IMR-90 (cell line): ENCODE results near the gene CTDSPL. TPM values are rescaled to one million over a fixed set of nuclear protein-coding genes. Genes with fewer than 3 reads are reported as not detected.

Source experiments
- ATAC-seq: fragments of 200-7000 bp; cut with Tn5 transposase; 2 replicates; pipeline ENCODE4 v1.9.1; 2020; ENCODE audit warnings: low read depth, mild to moderate bottlenecking, moderate library complexity
- BruUV-seq: library from RNA; stranded (reverse); fragments of 400-500 nt; replicated peaks from 2 replicates; lab custom pipeline; 2021; lab: Mats Ljungman, UMichigan
- CTCF ChIA-PET: fragments of 300-600 bp; formaldehyde crosslinking; extraction: SDS; loops from one replicate; lab custom pipeline; 2021; ENCODE audit warnings: antibody characterized with exemption; lab: Yijun Ruan, JAX
- POLR2A ChIA-PET: fragments of 300-600 bp; sonication (Branson Sonifier 250); formaldehyde crosslinking; loops from one replicate; lab custom pipeline; 2022; ENCODE audit warnings: antibody characterized with exemption; ENCODE audit not compliant: unreplicated experiment; lab: Charles Lee
- DNase-seq: peaks from one replicate; pipeline ENCODE4 v3.0.0; 2013
- H2AFZ ChIP-seq: replicated peaks from 2 replicates; pipeline ENCODE3; 2013; ENCODE audit warnings: low read length, mild to moderate bottlenecking; ENCODE audit not compliant: poor library complexity
- H2AK5ac ChIP-seq: 2 replicates; pipeline ENCODE4 v1.6.1; 2013; ENCODE audit warnings: low read depth, low read length, inconsistent platforms
- H2AK9ac ChIP-seq: replicated peaks from 2 replicates; pipeline ENCODE3; 2013; ENCODE audit warnings: mild to moderate bottlenecking, low read depth, low read length, moderate library complexity; ENCODE audit not compliant: poor library complexity
- H2BK120ac ChIP-seq: 2 replicates; pipeline ENCODE4 v1.6.1; 2013; ENCODE audit warnings: low read depth, low read length, inconsistent platforms
- H2BK15ac ChIP-seq: 3 replicates; pipeline ENCODE4 v1.6.1; 2013; ENCODE audit warnings: low read depth, low read length, inconsistent platforms
- H2BK20ac ChIP-seq: 2 replicates; pipeline ENCODE4 v1.6.1; 2013; ENCODE audit warnings: low read depth, mild to moderate bottlenecking, inconsistent platforms, low read length, moderate library complexity
- H2BK5ac ChIP-seq: 2 replicates; pipeline ENCODE4 v1.6.1; 2013; ENCODE audit warnings: mild to moderate bottlenecking, low read depth, low read length, inconsistent platforms; ENCODE audit not compliant: poor library complexity, severe bottlenecking
- H3K14ac ChIP-seq: replicated peaks from 2 replicates; pipeline ENCODE4 v1.6.1; 2013; ENCODE audit warnings: low read depth, low read length, inconsistent platforms
- H3K18ac ChIP-seq: 2 replicates; pipeline ENCODE4 v1.6.1; 2013; ENCODE audit warnings: low read depth, low read length, control low read depth
- H3K23ac ChIP-seq: 2 replicates; pipeline ENCODE4 v1.6.1; 2013; ENCODE audit warnings: low read depth, low read length, inconsistent platforms
- H3K27ac ChIP-seq: 2 replicates; pipeline ENCODE4 v1.5.1; 2013; ENCODE audit warnings: mild to moderate bottlenecking, control low read depth, low read length; ENCODE audit not compliant: insufficient read depth
- H3K27me3 ChIP-seq: 2 replicates; pipeline ENCODE4 v1.6.1; 2013; ENCODE audit warnings: low read length; ENCODE audit not compliant: control insufficient read depth, insufficient read depth
- H3K36me3 ChIP-seq: 2 replicates; pipeline ENCODE4 v1.6.1; 2013; ENCODE audit warnings: low read length, mixed read lengths; ENCODE audit not compliant: control insufficient read depth, insufficient read depth
- H3K4ac ChIP-seq: 2 replicates; pipeline ENCODE4 v1.6.1; 2013; ENCODE audit warnings: low read depth, low read length, inconsistent platforms
- H3K4me1 ChIP-seq: 2 replicates; pipeline ENCODE4 v1.6.1; 2013; ENCODE audit warnings: low read length, mixed read lengths; ENCODE audit not compliant: control insufficient read depth, insufficient read depth
- H3K4me2 ChIP-seq: 2 replicates; pipeline ENCODE4 v1.6.1; 2013; ENCODE audit warnings: low read depth, mild to moderate bottlenecking, control low read depth, low read length, moderate library complexity
- H3K4me3 ChIP-seq: 2 replicates; pipeline ENCODE4 v1.5.1; 2013; ENCODE audit warnings: low read depth, mild to moderate bottlenecking, control low read depth, low read length, moderate library complexity; ENCODE audit not compliant: insufficient read depth
- H3K56ac ChIP-seq: 2 replicates; pipeline ENCODE4 v1.6.1; 2013; ENCODE audit warnings: low read length, inconsistent platforms; ENCODE audit not compliant: insufficient read depth; ENCODE audit errors: extremely low read depth
- H3K79me1 ChIP-seq, 2 experiments: 2 replicates each; pipeline ENCODE4 v1.6.1; 2013; ENCODE audit warnings: low read length in 2 of 2, inconsistent platforms in 1 of 2, low read depth in 1 of 2
- H3K9ac ChIP-seq: 2 replicates; pipeline ENCODE4 v1.6.1; 2013; ENCODE audit warnings: low read depth, low read length, control low read depth
- H3K9me1 ChIP-seq: 2 replicates; pipeline ENCODE4 v1.6.1; 2013; ENCODE audit warnings: low read length, inconsistent platforms; ENCODE audit not compliant: insufficient read depth
- H3K9me3 ChIP-seq: 2 replicates; pipeline ENCODE4 v1.6.1; 2013; ENCODE audit warnings: low read length; ENCODE audit not compliant: control insufficient read depth, insufficient read depth
- H4K20me1 ChIP-seq: 2 replicates; pipeline ENCODE4 v1.6.1; 2013; ENCODE audit warnings: low read length, inconsistent platforms; ENCODE audit not compliant: insufficient read depth
- H4K5ac ChIP-seq: 2 replicates; pipeline ENCODE4 v1.6.1; 2013; ENCODE audit warnings: mild to moderate bottlenecking, low read depth, low read length, control low read depth
- H4K8ac ChIP-seq, 2 experiments: 2 replicates each; pipeline ENCODE4 v1.6.1; 2013; ENCODE audit warnings: low read depth in 2 of 2, low read length in 2 of 2, control low read depth in 1 of 2, inconsistent platforms in 1 of 2
- H4K91ac ChIP-seq: 2 replicates; pipeline ENCODE4 v1.6.1; 2013; ENCODE audit warnings: low read depth, low read length, inconsistent platforms; ENCODE audit not compliant: insufficient read depth
- BHLHE40 ChIP-seq: fragments of 150-350 bp; IDR thresholded peaks from 2 replicates; pipeline ENCODE4 v1.6.1; 2016; ENCODE audit warnings: mild to moderate bottlenecking, low read depth, low read length
- CHD1 ChIP-seq: IDR thresholded peaks from 2 replicates; pipeline ENCODE4 v1.6.1; 2012; ENCODE audit warnings: low read depth, low read length, improper control_type of control experiment
- CTCF ChIP-seq: conservative IDR thresholded peaks from 2 replicates; pipeline ENCODE4 v1.5.1; 2012; ENCODE audit warnings: mild to moderate bottlenecking, low read depth, low read length, improper control_type of control experiment
- ELK1 ChIP-seq: fragments of 150-350 bp; IDR thresholded peaks from 2 replicates; pipeline ENCODE4 v1.6.1; 2016; ENCODE audit warnings: low read depth, mild to moderate bottlenecking, low read length, moderate library complexity, borderline replicate concordance
- FOS ChIP-seq: fragments of 150-350 bp; IDR thresholded peaks from 2 replicates; pipeline ENCODE4 v1.6.1; 2016; ENCODE audit warnings: low read depth, low read length
- MAFK ChIP-seq: IDR thresholded peaks from 2 replicates; pipeline ENCODE4 v1.6.1; 2012; ENCODE audit warnings: low read depth, low read length, improper control_type of control experiment
- MAZ ChIP-seq: IDR thresholded peaks from 2 replicates; pipeline ENCODE4 v1.6.1; 2012; ENCODE audit warnings: low read depth, mild to moderate bottlenecking, low read length, improper control_type of control experiment, moderate library complexity, borderline replicate concordance
- MXI1 ChIP-seq: IDR thresholded peaks from 2 replicates; pipeline ENCODE4 v1.6.1; 2012; ENCODE audit warnings: low read depth, mild to moderate bottlenecking, low read length, moderate library complexity, borderline replicate concordance
- POLR2A ChIP-seq: IDR thresholded peaks from 2 replicates; pipeline ENCODE4 v1.6.1; 2012; ENCODE audit warnings: mild to moderate bottlenecking, low read depth, low read length
- RAD21 ChIP-seq: IDR thresholded peaks from 2 replicates; pipeline ENCODE4 v1.6.1; 2012; ENCODE audit warnings: low read length, improper control_type of control experiment
- RCOR1 ChIP-seq: IDR thresholded peaks from 2 replicates; pipeline ENCODE4 v1.6.1; 2012; ENCODE audit warnings: mild to moderate bottlenecking, low read length, improper control_type of control experiment; ENCODE audit not compliant: insufficient replicate concordance
- RFX5 ChIP-seq: IDR thresholded peaks from 2 replicates; pipeline ENCODE4 v1.8.0; 2012; ENCODE audit warnings: low read depth, mild to moderate bottlenecking, low read length, moderate library complexity
- USF2 ChIP-seq: fragments of 150-350 bp; IDR thresholded peaks from 2 replicates; pipeline ENCODE4 v1.6.1; 2017; ENCODE audit warnings: mild to moderate bottlenecking, antibody characterized with exemption, low read length, low read depth
- WGBS, 2 experiments: methylation state at CpG; one replicate each; pipeline versions ENCODE4 v1.1.5 to v1.1.7; 2013; ENCODE audit warnings: missing lambda C conversion rate in 2 of 2; ENCODE audit not compliant: insufficient read length in 1 of 2; ENCODE audit errors: extremely low coverage in 2 of 2; 5-methylcytosine and 5-hydroxymethylcytosine counted together
- dilution Hi-C: fragments of 300-500 bp; cut with HindIII; formaldehyde crosslinking; loops from one replicate; pipeline ENCODE4 v1.14.3; 2018; ENCODE audit warnings: low sequenced_read_pairs; ENCODE audit not compliant: unreplicated experiment
- in situ Hi-C: fragments of 300-500 bp; cut with MboI; formaldehyde crosslinking; loops from 3 replicates; pipeline ENCODE4 v1.14.3; 2019; ENCODE audit warnings: low sequenced_read_pairs, inconsistent platforms, mixed read lengths
- intact Hi-C: fragments of 100-400 bp; cut with micrococcal nuclease; formaldehyde crosslinking; loops from 2 replicates; pipeline ENCODE4 v1.10.0; 2022
- polyA plus RNA-seq, 3 experiments: library from polyadenylated mRNA; depleted of rRNA; stranded (reverse); fragments of >200 nt; gene quantifications; 2 replicates each; pipeline ENCODE4 v1.2.3, GENCODE V29; 2012; ENCODE audit warnings: low replicate concordance in 1 of 3
- total RNA-seq: library from RNA; depleted of rRNA; stranded (reverse); fragments of >200 nt; gene quantifications from 2 replicates; pipeline ENCODE4 v1.2.3, GENCODE V29; 2012

The CTDSPL gene
- total and polyA plus RNA-seq, 2 of the 4 experiments (the other 2 are of a cell fraction) = 24.5 to 29.0 TPM

- no TSS peak for BruUV-seq
- WGBS, 2 experiments = 100% methylated on average over 2 of the region's 5 CpGs; no CpG with 5 or more reads in 1 of the 2 experiments
- DNase-seq (no peak), ATAC-seq (no peak)
- Histone ChIP-seq H2BK5ac (no peak overlapping the region), H3K4me1 (no peaks in the 10 kb centered on the region), H3K27ac (no peak overlapping the region), H2AFZ (no peak overlapping the region), H3K4ac (no peak overlapping the region), H2BK15ac (no peak overlapping the region), H3K9me3 (no peaks in the 10 kb centered on the region), H3K18ac (no peak overlapping the region), H3K9ac (no peak overlapping the region), H3K56ac (no peak overlapping the region), H4K91ac (no peak overlapping the region), H2BK120ac (no peak overlapping the region), H3K14ac (no peak overlapping the region), H2AK5ac (no peak overlapping the region), H3K4me2 (no peak overlapping the region), H3K36me3 (peaks cover 29% of the 10 kb centered on the region), H2BK20ac (no peak overlapping the region), H3K79me1 (no peaks in the 10 kb centered on the region), H4K8ac (no peak overlapping the region), H2AK9ac (no peak overlapping the region), H4K5ac (no peak overlapping the region), H3K9me1 (peaks cover 8% of the 10 kb centered on the region; the same call in 1 of the 2 replicates), H3K4me3 (no peak overlapping the region), H3K23ac (no peak overlapping the region), H3K27me3 (no peaks in the 10 kb centered on the region), H4K20me1 (peaks cover 8% of the 10 kb centered on the region; the same call in 1 of the 2 replicates)
- TF ChIP-seq RFX5 (no peak), POLR2A (no peak), CHD1 (no peak), RCOR1 (no peak), FOS (no peak), MAFK (no peak), CTCF (no peak), MXI1 (no peak), ELK1 (no peak), BHLHE40 (no peak), RAD21 (no peak), USF2 (no peak), MAZ (no peak)
- in situ Hi-C loops = no loop called here
- POLR2A ChIA-PET = no interaction called here
- CTCF ChIA-PET = no interaction called here
- dilution Hi-C loops = no loop called here
- intact Hi-C loops = no loop called here
Measured at GRCh38 chr3:38006031-38006430, 144.4 kb downstream of the CTDSPL start.
